Midbrain (tissue), 1 donor: ENCODE measurements around the gene NLGN3.
"Not testable (repeated sequence)": the region's sequence is repeated elsewhere in the genome, so short reads cannot be mapped to it uniquely, and the experiment has no call there.

ENCODE experiments used
- DNase-seq: peaks from one replicate; lab custom pipeline; 2025; lab: John Stamatoyannopoulos, UW

The NLGN3 gene

GRCh38 chrX:71169586-71169985 is 24.9 kb downstream of the NLGN3 start:
- no peak for DNase-seq

GRCh38 chrX:71170660-71171059 is 26.0 kb downstream of the NLGN3 start:
- no peak for DNase-seq

DNA sequence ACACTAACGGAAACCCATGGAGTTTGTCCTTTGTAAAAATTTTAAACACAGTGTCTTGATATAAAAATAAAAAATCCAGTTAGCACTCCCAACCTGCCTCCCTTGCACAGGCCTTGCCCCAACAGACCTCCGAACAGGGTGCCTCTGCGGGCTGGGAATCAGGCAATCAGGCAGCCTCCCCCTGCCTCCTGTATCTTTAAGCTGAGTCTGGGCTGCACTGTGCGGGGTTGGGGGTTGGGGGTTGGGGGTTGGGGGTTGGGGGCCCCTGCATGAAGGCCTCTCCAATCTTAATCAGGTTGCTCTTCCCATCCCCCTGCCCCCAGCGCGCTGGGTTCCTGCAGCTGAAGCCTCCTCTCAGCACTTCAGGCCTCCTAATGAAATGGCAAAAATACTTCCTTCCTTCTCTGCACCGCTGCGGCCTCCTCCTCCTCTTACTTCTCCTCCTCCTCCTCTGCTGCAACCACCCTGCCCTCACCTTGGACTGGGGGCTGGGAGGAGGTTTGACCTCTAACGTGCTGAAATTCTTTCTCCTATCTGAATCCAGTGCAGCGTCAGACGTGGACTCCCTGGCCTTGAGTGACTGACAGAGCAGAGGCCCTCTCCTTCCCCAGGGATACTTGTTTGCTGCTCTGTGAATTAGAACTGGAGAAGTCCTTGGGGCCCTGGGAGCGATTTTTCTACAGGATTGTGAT is 26.6 kb downstream of the NLGN3 start:
- DNase-seq: no peak

DNA sequence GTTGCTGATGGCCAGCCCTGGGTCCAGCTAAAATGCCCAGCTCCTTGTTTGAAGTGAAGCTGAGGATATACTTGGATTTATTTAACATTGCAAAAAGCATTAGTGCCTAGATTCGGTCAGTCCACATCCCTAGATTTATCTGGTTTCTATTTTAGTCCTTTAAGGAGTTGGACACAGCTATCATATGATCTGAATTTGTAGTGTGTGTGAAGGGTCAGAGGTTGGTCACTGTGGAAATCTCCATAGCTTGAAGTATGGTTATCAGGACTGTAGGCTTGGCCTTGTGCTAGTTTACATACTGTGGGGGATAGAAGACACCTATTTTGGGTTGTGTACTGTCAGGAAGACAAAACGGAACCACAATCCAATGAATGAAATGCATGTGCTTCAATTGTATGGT is 28.8 kb downstream of the NLGN3 start:
- DNase-seq: no peak

DNA sequence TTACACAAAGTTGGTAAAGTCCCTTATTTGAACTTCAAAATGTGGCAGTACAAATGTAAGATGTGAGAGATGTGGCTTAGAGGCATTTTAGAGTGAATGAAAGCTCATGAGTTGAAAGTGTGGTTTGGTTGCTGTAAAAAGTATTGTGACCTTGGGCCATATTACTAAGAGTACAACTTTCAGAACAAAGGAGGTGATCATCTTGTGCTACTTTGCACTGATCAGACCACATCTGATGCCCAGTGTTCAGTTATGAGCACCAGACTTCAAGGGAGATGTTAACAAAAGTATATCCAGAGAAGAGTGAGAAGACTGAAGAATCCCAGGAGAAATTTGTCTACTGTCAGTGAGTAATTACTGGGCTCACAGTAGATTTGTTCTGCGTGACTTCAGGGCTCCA is 30.2 kb downstream of the NLGN3 start:
- no peak for DNase-seq

GRCh38 chrX:71175531-71175930 is 30.9 kb downstream of the NLGN3 start:
- DNase-seq: no peak

- no peak for DNase-seq
Measured at GRCh38 chrX:71177327-71177726, 32.7 kb downstream of the NLGN3 start.

DNA sequence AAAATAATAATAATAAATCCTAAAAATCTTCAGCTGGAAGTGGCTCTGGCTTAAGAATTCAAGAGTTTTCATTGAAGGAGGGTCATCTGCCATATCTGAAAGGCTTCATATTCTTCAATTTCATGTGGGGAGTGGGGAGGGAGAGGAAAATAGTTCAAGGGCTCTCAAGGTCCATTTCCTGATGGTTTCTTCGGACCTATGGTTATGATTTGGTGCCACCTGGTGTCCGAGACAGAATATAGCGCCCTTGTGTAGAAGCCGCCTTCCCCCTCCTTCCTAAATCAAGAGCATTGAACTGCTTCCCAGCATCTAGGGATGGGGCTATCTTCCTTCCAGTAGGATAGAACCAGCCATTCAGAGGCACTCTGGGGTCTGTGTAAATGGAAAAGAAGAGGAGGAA is 34.3 kb downstream of the NLGN3 start:
- peak; percentile 78 for DNase-seq

DNA sequence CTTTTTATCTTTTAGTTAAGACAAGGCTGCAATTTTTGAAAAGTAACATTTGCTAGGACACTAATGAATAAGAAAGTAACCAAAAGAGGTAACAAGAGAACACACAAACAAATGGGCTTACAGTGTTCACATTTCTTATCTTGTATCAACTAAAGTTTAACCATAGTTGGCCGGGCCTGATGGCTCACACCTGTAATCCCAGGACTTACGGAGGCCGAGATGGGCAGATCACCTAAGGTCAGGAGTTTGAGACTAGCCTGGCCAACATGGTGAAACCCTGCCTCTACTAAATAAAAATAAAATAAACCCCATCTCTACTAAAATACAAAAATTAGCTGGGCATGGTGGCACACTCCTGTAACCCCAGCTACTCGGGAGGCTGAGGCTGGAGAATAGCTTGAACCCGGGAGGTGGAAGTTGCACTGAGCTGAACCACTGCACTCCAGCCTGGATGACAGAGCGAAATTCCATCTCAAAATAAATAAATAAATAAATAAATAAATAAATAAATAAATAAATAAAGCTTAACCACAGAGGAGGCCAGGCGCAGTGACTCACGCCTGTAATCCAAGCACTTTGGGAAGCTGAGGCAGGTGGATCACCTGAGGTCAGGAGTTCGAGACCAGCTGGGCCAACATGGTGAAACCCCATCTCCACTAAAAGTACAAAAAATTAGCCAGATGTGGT is 36.1 kb downstream of the NLGN3 start:
- not testable (repeated sequence) for DNase-seq

GRCh38 chrX:71181558-71181909 is 36.9 kb downstream of the NLGN3 start:
- DNase-seq: no peak

- DNase-seq: peak; percentile 91
Measured at GRCh38 chrX:71181910-71182799, 37.5 kb downstream of the NLGN3 start.

DNA sequence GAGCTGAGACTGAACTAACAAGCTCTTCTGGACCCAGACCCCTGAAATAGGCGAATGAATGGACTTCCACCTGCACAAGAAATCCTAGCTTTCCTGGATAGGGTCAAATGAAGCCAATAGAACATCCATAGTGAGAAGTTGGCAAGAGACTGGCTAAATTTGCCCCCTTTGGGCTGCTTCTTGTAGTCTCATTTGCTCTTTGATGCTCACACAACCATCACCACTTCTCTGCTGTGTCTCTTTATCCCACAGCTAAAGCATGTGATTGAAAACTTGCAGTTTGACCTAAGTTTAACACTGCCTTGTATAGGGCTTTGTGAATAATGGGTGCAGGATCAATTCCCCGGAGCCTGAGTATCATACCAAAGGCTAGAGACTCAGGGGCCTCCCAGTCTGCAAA is 38.2 kb downstream of the NLGN3 start:
- DNase-seq: no peak

DNA sequence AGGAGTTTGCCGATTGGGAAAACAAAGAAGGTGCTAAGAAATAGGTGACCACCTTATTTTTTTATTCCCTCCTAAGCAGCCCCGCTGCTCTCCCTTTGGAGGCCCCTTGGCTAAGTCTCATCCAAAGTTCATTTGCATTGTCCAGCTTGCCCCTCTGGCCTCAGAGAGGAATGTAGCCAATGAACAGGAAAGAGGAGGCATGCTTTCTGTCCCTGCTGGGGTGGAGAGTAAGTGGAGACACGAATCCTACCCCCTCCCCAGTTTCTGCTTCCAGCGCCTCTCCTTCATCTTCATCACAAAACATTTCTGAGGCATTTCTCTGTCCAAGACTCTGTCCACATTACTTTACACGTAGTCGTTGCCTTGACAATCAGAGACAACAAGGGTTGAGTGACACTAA is 38.7 kb downstream of the NLGN3 start:
- no peak for DNase-seq

- no peak for DNase-seq
Measured at GRCh38 chrX:71184092-71184491, 39.5 kb downstream of the NLGN3 start.

- no peak for DNase-seq
Measured at GRCh38 chrX:71184803-71185495, 40.3 kb downstream of the NLGN3 start.

- DNase-seq: no peak
Measured at GRCh38 chrX:71191248-71191647, 46.6 kb downstream of the NLGN3 start.

- no peak for DNase-seq
Measured at GRCh38 chrX:71195964-71196649, 51.5 kb downstream of the NLGN3 start.

- no peak for DNase-seq
Measured at GRCh38 chrX:71198066-71198465, 53.4 kb downstream of the NLGN3 start.

- no peak for DNase-seq
Measured at GRCh38 chrX:71199252-71200008, 54.8 kb downstream of the NLGN3 start.

GRCh38 chrX:71210816-71211215 is 66.2 kb downstream of the NLGN3 start:
- no peak for DNase-seq

DNA sequence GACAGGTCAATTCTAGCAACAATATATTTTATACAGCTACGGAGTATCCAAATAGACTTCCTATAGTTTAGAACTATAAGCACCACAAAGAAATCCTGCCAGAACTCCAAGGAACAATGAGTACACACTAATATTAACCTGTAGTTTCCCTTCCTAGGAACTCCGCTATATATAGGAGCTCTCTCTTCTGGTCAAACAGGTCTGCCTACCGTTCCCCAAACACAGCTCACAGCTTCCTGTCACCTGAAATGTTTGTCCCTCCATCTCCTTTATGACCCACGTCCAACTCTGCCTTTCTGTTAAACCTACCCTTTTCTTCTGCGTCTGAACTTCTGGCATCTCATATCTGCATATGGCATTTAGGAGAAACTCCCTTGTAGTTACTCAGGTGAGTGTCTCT is 67.9 kb downstream of the NLGN3 start:
- no peak for DNase-seq
